Activated CD4-positive, alpha-beta T cell treated with anti-CD3 and anti-CD28 coated beads, Interleukin-2, amount 10 ng/mL, durations not matched to agents 24 days and 14 days (primary cell): ENCODE measurements around the gene TMEM135. TPM values are rescaled to one million over a fixed set of nuclear protein-coding genes. Genes with fewer than 3 reads are reported as not detected.
"Not testable (repeated sequence)": the region's sequence is repeated elsewhere in the genome, so short reads cannot be mapped to it uniquely, and the experiment has no call there.

Experiments used
- DNase-seq: peaks from one replicate; pipeline ENCODE4 v3.0.0; 2022
- H3K27ac Mint-ChIP-seq: one replicate; pipeline ENCODE4 v1.8.0; 2022; ENCODE audit warnings: mild to moderate bottlenecking, mixed read lengths
- H3K27me3 Mint-ChIP-seq: one replicate; pipeline ENCODE4 v1.8.0; 2022; ENCODE audit warnings: mixed read lengths
- H3K36me3 Mint-ChIP-seq: one replicate; pipeline ENCODE4 v1.8.0; 2022; ENCODE audit warnings: low read depth, mild to moderate bottlenecking, mixed read lengths
- H3K4me1 Mint-ChIP-seq: one replicate; pipeline ENCODE4 v1.8.0; 2021; ENCODE audit warnings: mixed read lengths
- H3K4me3 Mint-ChIP-seq: one replicate; pipeline ENCODE4 v1.8.0; 2022; ENCODE audit warnings: mild to moderate bottlenecking, moderate library complexity, mixed read lengths
- H3K9me3 Mint-ChIP-seq: one replicate; pipeline ENCODE4 v1.8.0; 2021; ENCODE audit warnings: mixed read lengths
- intact Hi-C: fragments of 100-400 bp; cut with micrococcal nuclease; formaldehyde crosslinking; loops from one replicate; pipeline ENCODE4 v1.15.1; 2023
- total RNA-seq: library from RNA; stranded (reverse); gene quantifications from 2 replicates; pipeline ENCODE4 v1.2.3, GENCODE V29; 2022

The TMEM135 gene
- total RNA-seq, 1 donor from 2014 or later: 28.6 TPM

DNA sequence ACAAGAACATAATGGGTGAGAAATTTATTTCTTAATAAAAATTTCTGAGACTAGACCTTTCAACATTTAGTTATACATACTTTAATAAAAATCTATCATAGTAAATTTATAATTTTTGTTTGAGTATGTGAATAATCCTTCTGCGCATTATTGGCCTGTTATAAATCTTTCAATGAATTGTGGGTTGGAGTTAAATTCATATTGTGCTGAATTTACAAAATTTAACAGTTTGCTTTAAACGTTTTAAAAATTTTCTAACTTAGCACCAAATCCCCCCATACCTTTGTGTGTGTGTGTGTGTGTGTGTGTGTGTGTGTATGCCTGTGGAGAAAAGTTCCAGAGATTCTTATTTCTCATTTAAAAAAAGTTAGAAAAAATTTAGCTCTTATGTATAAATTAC, 111.0 kb downstream of the TMEM135 start:
- Mint-ChIP-seq H3K36me3 (no peaks in the 10 kb centered on the region), H3K4me1 (peaks cover 4% of the 10 kb centered on the region), H3K27me3 (no peaks in the 10 kb centered on the region), H3K4me3 (no peak overlapping the region), H3K27ac (no peak overlapping the region), H3K9me3 (peaks cover 7% of the 10 kb centered on the region)
- no peak for DNase-seq
- intact Hi-C loops: no loop called here

DNA sequence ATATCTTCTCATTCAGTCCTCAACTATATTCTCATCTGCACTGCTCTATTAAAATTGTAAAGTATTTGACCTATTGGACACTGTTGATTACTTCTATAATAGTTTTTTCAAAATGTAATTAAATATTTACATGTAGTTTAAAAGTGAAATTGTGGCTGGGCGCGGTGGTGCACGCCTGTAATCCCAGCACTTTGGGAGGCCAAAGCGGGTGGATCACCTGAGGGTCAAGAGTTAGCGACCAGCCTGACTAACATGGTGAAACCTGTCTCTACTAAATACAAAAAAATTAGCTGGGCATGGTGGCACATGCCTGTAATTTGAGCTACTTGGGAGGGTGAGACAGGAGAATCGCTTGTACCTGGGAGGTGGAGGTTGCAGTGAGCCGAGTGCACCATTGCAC, 112.0 kb downstream of the TMEM135 start:
- H3K36me3 Mint-ChIP-seq, H3K4me3 Mint-ChIP-seq, DNase-seq, H3K27ac Mint-ChIP-seq, H3K27me3 Mint-ChIP-seq, intact Hi-C loops, H3K4me1 Mint-ChIP-seq, H3K9me3 Mint-ChIP-seq: not testable (repeated sequence)

DNA sequence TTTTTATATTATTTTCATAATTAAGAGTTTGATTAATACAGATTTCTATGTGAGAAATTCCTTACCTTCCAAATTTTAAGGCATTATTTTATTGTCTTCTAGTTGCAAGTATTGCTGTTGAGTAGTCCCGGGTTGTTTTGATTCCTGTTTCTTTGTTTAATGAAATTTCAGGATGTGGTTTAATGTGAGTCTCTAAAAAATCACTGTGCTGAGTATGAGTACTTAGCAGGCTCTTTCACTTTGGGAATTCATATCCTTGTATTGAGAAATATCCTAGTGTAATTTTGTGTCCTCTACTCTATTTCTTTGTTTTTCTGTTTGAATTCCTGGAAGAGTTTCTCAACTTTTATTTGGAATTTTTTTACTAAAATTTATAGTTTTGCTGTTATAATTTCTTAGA, 113.2 kb downstream of the TMEM135 start:
- Mint-ChIP-seq H3K4me3 (no peak overlapping the region), H3K27ac (no peak overlapping the region), H3K27me3 (no peaks in the 10 kb centered on the region)

DNA sequence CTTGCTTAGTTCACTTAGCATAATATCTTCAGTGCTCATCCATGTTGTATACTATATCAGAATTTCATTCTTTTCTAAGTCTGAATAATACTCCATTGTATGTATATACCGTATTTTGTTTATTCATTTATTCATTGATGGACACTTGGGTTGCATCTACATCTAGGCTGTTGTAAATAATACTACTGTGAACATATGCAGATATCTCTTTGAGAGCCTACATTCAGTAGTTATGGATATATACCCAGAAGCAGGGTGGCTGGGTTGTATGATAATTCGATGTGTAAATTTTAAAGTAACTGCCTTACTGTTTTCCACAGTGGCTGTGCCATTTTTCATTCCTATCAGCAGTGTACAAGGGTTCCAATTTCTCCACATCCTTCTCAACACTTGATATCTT, 116.5 kb downstream of the TMEM135 start:
- DNase-seq: no peak
- H3K27me3 Mint-ChIP-seq: no peaks in the 10 kb centered on the region
- no peak overlapping the region for H3K27ac Mint-ChIP-seq
- no peak overlapping the region for H3K4me3 Mint-ChIP-seq
- H3K9me3 Mint-ChIP-seq: peaks cover 7% of the 10 kb centered on the region
- H3K36me3 Mint-ChIP-seq: no peaks in the 10 kb centered on the region
- H3K4me1 Mint-ChIP-seq: peaks cover 2% of the 10 kb centered on the region
- intact Hi-C loops: no loop called here

More for the DNA sequence above, 113.2 kb downstream of the TMEM135 start:
- Mint-ChIP-seq H3K4me1 (peaks cover 2% of the 10 kb centered on the region), H3K36me3 (no peaks in the 10 kb centered on the region), H3K9me3 (peaks cover 7% of the 10 kb centered on the region)
- DNase-seq: no peak
- intact Hi-C loops: no loop called here

DNA sequence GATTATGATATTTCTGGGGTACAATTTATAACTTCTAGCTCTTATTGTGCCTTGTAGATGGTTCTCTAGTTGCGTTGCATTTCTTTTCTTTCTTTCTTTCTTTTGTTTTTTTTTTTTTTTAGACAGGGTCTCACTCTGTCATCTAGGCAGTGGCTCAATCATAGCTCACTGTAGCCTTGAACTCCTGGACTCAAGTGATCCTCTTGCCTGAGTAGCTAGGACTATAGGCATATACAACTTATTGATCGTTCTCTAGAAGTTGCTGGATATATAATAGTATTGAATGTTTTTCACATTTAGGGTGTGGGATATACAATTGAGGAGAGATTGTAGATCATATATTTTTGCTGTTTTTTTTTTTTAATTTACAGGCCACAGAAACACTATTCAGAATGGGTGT, 119.2 kb downstream of the TMEM135 start:
- DNase-seq: no peak
- H3K27ac Mint-ChIP-seq: no peak overlapping the region
- no peak overlapping the region for H3K4me3 Mint-ChIP-seq
- intact Hi-C loops: no loop called here
- no peaks in the 10 kb centered on the region for H3K27me3 Mint-ChIP-seq
- H3K4me1 Mint-ChIP-seq: no peaks in the 10 kb centered on the region
- H3K9me3 Mint-ChIP-seq: no peaks in the 10 kb centered on the region
- no peaks in the 10 kb centered on the region for H3K36me3 Mint-ChIP-seq

DNA sequence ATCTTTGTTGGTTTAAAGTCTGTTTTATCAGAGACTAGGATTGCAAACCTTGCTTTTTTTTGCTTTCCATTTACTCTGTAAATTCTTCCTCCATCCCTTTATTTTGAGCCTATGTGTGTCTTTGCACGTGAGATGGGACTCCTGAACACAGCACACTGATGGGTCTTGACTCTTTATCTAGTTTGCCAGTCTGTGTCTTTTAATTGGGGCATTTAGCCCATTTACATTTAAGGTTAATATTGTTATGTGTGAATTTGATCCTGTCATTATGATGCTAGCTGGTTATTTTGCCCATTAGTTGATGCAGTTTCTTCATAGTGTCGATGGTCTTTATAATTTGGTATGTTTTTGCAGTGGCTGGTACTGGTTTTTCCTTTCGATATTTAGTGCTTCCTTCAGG, 131.3 kb downstream of the TMEM135 start:
- H3K27me3 Mint-ChIP-seq, intact Hi-C loops, H3K4me3 Mint-ChIP-seq, H3K27ac Mint-ChIP-seq, DNase-seq, H3K4me1 Mint-ChIP-seq, H3K36me3 Mint-ChIP-seq: not testable (repeated sequence)
- peaks cover 18% of the 10 kb centered on the region for H3K9me3 Mint-ChIP-seq

DNA sequence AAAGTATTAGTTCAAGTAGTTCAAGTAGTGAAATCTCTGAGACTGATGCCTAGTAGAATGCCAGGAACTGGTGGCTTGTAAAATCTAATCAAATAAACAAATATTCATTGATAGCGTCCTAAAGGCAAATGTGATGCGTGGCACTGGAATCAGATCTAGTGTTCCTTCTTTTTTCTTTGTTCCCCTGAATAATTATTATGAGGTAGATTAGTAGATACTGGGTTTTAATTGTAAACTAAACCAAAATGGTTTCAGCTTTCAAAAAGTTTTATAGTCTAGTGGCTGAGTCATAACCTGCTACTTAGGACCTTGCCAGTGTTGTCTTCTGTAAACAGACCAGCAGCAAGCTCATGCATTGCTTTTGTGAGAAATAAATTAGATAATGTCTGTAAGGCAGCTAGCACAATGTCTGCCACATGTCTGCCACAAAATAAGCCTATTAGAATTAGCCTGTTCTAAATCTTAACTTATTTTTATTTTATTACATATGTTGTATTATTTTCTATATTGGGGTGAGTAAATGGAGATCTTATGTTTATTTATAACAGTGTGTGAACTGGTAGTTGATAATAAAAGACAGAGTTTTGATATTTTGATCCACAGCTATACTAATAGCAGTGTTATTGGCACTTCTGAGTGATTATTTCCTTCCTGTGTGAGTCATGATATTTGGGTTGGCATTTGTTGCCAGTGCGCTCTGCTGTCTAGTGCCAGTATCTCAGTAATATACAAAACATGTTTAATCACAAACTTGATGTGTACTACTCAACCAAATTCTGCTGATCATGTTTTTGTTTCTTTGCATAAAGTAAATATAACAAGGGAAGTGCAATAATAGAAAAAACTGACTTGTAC, 135.7 kb downstream of the TMEM135 start:
- H3K27me3 Mint-ChIP-seq: no peaks in the 10 kb centered on the region
- H3K4me1 Mint-ChIP-seq: peaks cover 3% of the 10 kb centered on the region
- H3K27ac Mint-ChIP-seq: no peak overlapping the region
- H3K9me3 Mint-ChIP-seq: peaks cover 5% of the 10 kb centered on the region
- H3K4me3 Mint-ChIP-seq: no peak overlapping the region
- intact Hi-C loops: no loop called here
- peaks cover 8% of the 10 kb centered on the region for H3K36me3 Mint-ChIP-seq
- no peak for DNase-seq

DNA sequence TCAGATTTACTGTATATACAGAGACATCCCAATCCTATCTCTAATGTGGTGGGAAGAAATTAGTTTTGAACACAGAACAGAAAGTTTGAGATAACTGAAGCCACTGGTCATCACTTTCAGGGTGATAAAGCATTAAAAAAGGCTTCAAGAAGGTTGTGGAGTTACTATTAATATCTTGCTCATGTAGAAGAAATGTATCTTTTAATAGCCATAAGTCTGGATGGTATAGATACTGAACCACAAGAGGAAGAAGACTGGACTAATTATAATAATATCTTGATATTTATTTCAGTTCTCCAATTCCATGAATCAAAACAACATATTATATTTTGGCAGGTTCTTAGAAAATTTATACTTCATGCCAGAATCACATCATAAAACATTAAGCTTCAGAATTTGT, 137.1 kb downstream of the TMEM135 start:
- H3K27me3 Mint-ChIP-seq: no peaks in the 10 kb centered on the region
- peaks cover 3% of the 10 kb centered on the region for H3K4me1 Mint-ChIP-seq
- no peak overlapping the region for H3K27ac Mint-ChIP-seq
- H3K9me3 Mint-ChIP-seq: peaks cover 3% of the 10 kb centered on the region
- intact Hi-C loops: no loop called here
- peaks cover 15% of the 10 kb centered on the region for H3K36me3 Mint-ChIP-seq
- no peak overlapping the region for H3K4me3 Mint-ChIP-seq
- no peak for DNase-seq

DNA sequence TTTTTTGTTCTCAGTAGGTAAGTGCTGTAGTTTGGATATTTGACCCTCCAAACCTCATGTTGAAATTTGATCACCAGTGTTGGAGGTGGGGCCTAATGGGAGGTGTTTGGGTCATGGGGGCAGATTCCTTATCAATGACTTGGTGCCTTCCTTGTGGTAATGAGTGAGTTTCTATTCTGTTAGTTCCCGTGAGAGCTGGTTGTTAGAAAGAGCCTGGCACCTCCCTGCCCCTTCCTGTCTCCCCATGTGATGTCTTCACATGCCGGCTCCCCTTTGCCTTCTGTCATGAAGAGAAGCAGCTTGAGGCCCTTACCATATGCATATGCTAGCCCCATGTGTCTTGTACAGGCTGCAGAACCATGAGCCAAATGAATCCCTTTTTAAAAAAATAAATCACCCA, 138.3 kb downstream of the TMEM135 start:
- H3K36me3 Mint-ChIP-seq: peaks cover 15% of the 10 kb centered on the region
- no peak overlapping the region for H3K27ac Mint-ChIP-seq
- no peak overlapping the region for H3K4me3 Mint-ChIP-seq
- intact Hi-C loops: no loop called here
- DNase-seq: no peak
- peaks cover 3% of the 10 kb centered on the region for H3K9me3 Mint-ChIP-seq
- H3K27me3 Mint-ChIP-seq: no peaks in the 10 kb centered on the region
- peaks cover 3% of the 10 kb centered on the region for H3K4me1 Mint-ChIP-seq

DNA sequence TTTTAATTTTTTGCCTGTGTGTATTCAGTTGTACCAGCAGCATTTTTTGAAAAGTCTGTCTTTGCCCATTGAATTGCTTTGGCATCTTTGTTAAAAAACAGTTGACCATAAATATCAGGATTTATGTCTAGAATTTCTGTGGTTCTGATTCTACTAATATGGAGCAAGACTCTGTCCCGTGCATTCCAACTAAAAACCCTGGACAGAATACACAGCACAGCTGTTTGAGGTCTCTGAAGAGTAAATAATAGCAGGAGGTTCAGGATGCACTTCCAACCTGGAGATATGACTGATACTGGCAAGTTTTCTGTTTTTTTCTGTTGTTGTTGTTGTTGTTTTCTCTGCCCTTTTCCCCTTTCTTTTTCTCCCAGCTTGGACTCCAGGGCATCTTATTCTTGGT, 141.9 kb downstream of the TMEM135 start:
- Mint-ChIP-seq H3K27ac (no peak overlapping the region), H3K4me3 (no peak overlapping the region), H3K9me3 (peaks cover 3% of the 10 kb centered on the region), H3K4me1 (no peaks in the 10 kb centered on the region), H3K27me3 (no peaks in the 10 kb centered on the region), H3K36me3 (peaks cover 15% of the 10 kb centered on the region)
- DNase-seq: no peak
- intact Hi-C loops: no loop called here

DNA sequence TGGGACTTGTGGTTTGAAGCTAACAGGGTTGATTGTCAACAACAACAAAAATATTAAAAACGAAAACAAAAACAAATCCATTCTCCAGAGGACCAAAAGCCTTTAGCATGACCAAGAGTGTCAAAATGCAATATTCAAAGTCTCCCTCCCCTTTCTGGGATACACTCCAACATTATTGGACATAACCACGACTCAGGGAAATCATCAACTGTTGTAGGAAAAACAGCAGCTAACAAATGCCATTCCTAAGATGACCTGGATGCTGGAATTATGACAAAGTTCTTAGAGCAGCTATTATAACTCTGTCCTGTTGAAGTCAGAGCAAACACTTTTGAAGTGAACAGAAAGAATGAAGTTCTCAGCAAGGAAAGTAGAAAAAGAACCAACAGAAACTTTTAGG, 143.0 kb downstream of the TMEM135 start:
- Mint-ChIP-seq H3K4me3 (no peak overlapping the region), H3K36me3 (peaks cover 15% of the 10 kb centered on the region), H3K9me3 (peaks cover 3% of the 10 kb centered on the region), H3K27me3 (no peaks in the 10 kb centered on the region), H3K27ac (no peak overlapping the region), H3K4me1 (no peaks in the 10 kb centered on the region)
- DNase-seq: no peak
- intact Hi-C loops: no loop called here

DNA sequence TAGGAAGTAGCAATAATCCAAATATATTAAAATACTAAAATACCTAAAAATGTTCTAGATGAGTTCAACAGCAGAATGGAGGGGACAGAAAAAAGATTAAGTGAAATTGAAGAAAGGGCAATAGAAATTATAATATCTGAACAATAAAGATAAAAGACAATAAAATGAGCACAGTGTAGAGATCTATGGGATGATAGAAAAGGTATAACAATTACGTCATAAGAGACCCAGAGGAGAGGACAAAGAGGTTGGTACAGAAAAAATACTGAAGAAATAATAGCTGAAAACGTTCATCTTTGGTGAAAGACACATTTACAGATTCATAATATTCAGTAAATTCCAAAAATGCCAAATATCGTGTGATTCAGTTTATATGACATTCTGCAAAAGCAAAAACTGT, 143.4 kb downstream of the TMEM135 start:
- Mint-ChIP-seq H3K9me3 (peaks cover 3% of the 10 kb centered on the region), H3K27me3 (no peaks in the 10 kb centered on the region), H3K27ac (no peak overlapping the region), H3K4me3 (no peak overlapping the region), H3K4me1 (no peaks in the 10 kb centered on the region), H3K36me3 (peaks cover 15% of the 10 kb centered on the region)
- intact Hi-C loops: no loop called here
- DNase-seq: no peak

DNA sequence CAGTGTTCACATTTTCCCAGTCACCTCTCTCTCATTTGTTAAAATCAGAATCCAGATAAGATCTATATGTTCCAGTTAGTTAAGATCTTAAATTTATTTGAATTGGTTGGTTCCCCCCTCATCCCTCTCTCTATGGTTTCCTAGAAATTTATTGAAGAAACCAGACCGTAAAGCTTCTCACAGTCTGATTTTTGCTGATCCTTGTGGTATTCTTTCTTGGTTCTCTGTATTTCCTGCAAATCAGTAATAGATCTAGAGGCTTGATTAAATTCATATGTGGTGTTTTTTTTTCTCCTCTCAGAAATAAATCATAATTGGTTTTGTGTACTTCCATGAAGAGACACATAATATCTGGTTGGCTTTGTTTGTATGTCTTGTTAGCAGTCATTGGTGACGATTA, 147.5 kb downstream of the TMEM135 start:
- H3K9me3 Mint-ChIP-seq: no peaks in the 10 kb centered on the region
- no peak overlapping the region for H3K4me3 Mint-ChIP-seq
- DNase-seq: no peak
- H3K4me1 Mint-ChIP-seq: no peaks in the 10 kb centered on the region
- no peak overlapping the region for H3K27ac Mint-ChIP-seq
- intact Hi-C loops: no loop called here
- peaks cover 2% of the 10 kb centered on the region for H3K36me3 Mint-ChIP-seq
- no peaks in the 10 kb centered on the region for H3K27me3 Mint-ChIP-seq

DNA sequence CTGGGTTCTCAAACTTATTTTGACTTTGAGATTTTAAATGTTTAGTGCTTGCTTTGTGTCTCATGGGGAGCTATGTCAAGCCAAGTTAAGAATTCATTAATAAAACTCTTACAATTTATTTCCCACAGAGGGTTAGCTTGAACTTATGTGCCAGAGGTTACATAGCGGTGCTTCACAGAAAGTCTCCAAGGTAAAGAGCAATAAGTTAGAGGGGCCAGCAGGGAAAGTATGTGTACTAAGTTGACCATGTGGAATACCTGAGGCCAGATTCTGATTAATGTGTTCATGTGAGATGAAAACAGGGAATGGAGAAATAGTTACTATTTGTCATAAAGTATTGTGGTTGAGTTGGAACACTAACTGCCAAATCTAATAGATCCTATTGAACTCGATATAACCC, 149.3 kb downstream of the TMEM135 start:
- no peak overlapping the region for H3K27ac Mint-ChIP-seq
- no peaks in the 10 kb centered on the region for H3K27me3 Mint-ChIP-seq
- intact Hi-C loops: no loop called here
- H3K4me3 Mint-ChIP-seq: no peak overlapping the region
- H3K4me1 Mint-ChIP-seq: no peaks in the 10 kb centered on the region
- no peak for DNase-seq
- peaks cover 2% of the 10 kb centered on the region for H3K36me3 Mint-ChIP-seq
- no peaks in the 10 kb centered on the region for H3K9me3 Mint-ChIP-seq

DNA sequence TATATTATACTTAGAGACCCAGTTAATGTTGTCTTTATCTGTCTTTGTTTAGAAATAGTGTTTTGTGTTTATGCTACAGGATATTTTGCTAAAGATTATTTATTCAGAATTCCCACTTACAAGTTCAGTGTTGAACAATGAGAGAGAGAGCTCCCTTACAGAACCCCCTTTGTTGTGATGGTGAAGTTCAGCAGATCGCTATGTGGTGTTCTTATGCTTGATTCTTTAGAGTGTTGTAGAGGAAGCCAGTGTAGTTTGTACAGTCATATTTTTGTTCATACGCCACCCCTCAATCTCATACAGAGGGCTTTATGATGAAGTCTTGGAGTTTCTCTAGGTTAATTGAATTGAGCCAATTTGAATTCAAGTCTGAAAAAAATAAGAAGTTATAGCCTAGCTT, 150.2 kb downstream of the TMEM135 start:
- intact Hi-C loops: no loop called here
- Mint-ChIP-seq H3K36me3 (peaks cover 2% of the 10 kb centered on the region), H3K4me3 (no peak overlapping the region), H3K9me3 (no peaks in the 10 kb centered on the region), H3K27ac (no peak overlapping the region), H3K4me1 (no peaks in the 10 kb centered on the region), H3K27me3 (no peaks in the 10 kb centered on the region)
- no peak for DNase-seq
